ENCODE measurements around the gene SON. TPM values are rescaled to one million over a fixed set of nuclear protein-coding genes. Genes with fewer than 3 reads are reported as not detected.
"Not testable (repeated sequence)": the region's sequence is repeated elsewhere in the genome, so short reads cannot be mapped to it uniquely, and the experiment has no call there.

The SON gene
- total RNA-seq, 1 donor from 2014 or later = 395 TPM

DNA sequence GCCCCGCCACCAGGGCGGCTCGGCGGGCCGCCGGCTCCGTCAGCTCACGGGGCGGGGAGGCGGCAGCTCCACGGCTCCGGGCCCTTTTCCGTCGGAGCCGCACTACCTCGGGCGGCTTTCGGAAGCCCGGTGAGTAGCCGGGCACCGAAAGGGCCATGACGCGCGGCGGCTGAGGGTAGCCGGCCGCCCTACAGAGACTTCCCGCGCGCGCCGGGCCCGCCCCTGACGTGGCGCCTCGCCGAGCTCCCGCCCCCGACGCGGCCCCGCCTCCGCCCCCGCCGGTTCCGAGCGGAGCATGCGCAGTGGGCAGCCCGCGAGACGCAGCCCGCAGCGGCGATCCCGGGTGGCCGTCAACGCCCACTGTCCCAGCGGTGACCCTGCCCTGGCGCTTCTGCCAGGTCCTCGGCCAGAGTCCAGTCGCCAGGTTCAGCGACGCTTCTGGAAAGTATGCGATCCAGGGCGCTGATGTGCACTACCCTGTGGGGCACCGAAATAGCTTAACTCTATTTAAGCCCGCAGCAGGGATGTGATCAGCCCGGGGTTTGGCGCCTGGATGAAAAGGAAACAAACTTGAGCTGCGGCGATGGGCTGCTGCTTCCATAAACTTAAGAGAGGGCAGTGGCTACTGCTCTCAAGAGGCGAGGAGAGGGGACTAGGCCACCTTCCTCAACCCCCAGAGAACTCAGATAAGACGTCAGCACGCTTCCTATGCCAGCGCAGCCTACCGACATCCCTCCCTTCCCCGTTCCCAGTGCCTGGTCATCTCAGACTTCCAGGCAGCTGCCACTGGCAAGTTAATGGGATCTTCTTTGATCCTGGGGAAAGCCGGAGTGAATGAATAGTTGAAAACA lies 45.9 kb downstream of the SON start, which contains the start of gene DONSON:
Gene DONSON, minus strand, starts transcription at position 200 of the 851 bp plus-strand sequence. Its CDS starts 43 bp downstream, at position 157.
- H3K4me1 Mint-ChIP-seq (ENCODE audit: low read depth) = peaks cover 12% of the 10 kb centered on the region
- TF ChIP-seq, protein P1, sequence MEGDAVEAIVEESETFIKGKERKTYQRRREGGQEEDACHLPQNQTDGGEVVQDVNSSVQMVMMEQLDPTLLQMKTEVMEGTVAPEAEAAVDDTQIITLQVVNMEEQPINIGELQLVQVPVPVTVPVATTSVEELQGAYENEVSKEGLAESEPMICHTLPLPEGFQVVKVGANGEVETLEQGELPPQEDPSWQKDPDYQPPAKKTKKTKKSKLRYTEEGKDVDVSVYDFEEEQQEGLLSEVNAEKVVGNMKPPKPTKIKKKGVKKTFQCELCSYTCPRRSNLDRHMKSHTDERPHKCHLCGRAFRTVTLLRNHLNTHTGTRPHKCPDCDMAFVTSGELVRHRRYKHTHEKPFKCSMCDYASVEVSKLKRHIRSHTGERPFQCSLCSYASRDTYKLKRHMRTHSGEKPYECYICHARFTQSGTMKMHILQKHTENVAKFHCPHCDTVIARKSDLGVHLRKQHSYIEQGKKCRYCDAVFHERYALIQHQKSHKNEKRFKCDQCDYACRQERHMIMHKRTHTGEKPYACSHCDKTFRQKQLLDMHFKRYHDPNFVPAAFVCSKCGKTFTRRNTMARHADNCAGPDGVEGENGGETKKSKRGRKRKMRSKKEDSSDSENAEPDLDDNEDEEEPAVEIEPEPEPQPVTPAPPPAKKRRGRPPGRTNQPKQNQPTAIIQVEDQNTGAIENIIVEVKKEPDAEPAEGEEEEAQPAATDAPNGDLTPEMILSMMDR (IDR thresholded peaks at IDR 0.05; ENCODE audit: unreplicated experiment) = no peak
- peak within 1 kb of the TSS; percentile 89 for H3K4me3 Mint-ChIP-seq (ENCODE audit: low read depth)
- H3K9me3 Mint-ChIP-seq (ENCODE audit: low read depth) = no peaks in the 10 kb centered on the region
- peak within 1 kb of the TSS; percentile 97 for H3K27ac Mint-ChIP-seq
- no peaks in the 10 kb centered on the region for H3K27me3 Mint-ChIP-seq
- peak; percentile 93 for DNase-seq (ENCODE audit: low spot score, unreplicated experiment)
- peaks cover 6% of the 10 kb centered on the region for H3K36me3 Mint-ChIP-seq (ENCODE audit: insufficient read depth)

DNA sequence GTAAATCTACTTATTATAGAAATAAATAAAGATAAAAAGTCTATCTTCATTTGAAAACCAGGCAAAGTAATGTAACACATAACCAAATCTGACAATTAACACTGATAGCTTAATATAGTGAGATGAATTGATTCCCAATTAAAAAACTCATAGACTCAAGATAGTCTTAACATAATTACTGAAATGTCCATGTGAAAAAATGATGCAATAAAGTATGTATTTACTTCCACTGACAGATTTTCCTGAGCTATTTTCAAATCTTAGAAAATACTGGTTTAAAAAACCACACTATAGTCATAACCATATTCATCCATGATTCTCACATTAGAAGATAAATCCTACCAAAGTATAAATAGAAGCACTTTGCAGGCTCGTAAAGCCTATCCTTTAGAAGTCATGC lies 55.2 kb downstream of the SON start:
- TF ChIP-seq, protein P1 (IDR thresholded peaks at IDR 0.05; ENCODE audit: unreplicated experiment) = no peak
- Mint-ChIP-seq H3K4me3 (ENCODE audit: low read depth) (no peak overlapping the region), H3K9me3 (ENCODE audit: low read depth) (no peaks in the 10 kb centered on the region), H3K4me1 (ENCODE audit: low read depth) (no peaks in the 10 kb centered on the region), H3K27me3 (no peaks in the 10 kb centered on the region), H3K36me3 (ENCODE audit: insufficient read depth) (peaks cover 17% of the 10 kb centered on the region), H3K27ac (no peak overlapping the region)
- no peak for DNase-seq (ENCODE audit: low spot score, unreplicated experiment)

DNA sequence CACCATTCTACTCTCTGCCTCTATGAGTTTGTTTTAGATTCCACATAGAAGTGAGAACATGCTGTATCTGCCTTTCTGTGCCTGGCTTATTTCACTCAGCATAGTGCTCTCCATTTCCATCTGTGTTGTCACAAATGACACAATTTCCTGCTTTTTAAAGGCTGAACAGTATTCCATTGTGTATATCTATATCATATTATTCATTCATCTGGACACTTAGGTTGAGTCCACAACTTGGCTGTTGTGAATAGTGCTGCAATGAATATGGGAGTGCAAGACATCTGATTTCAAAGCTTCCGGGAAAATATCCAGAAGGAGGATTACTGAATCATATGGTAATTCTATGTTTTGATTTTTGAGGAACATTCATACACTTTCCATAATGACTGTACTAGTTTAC lies 65.7 kb downstream of the SON start:
- H3K4me3 Mint-ChIP-seq (ENCODE audit: low read depth) = no peak overlapping the region
- H3K36me3 Mint-ChIP-seq (ENCODE audit: insufficient read depth) = peaks cover 7% of the 10 kb centered on the region
- TF ChIP-seq, protein P1 (IDR thresholded peaks at IDR 0.05; ENCODE audit: unreplicated experiment) = no peak
- H3K4me1 Mint-ChIP-seq (ENCODE audit: low read depth) = no peaks in the 10 kb centered on the region
- peak overlapping the region; percentile 14 for H3K27ac Mint-ChIP-seq
- no peaks in the 10 kb centered on the region for H3K27me3 Mint-ChIP-seq
- H3K9me3 Mint-ChIP-seq (ENCODE audit: low read depth) = no peaks in the 10 kb centered on the region
- DNase-seq (ENCODE audit: low spot score, unreplicated experiment) = no peak

DNA sequence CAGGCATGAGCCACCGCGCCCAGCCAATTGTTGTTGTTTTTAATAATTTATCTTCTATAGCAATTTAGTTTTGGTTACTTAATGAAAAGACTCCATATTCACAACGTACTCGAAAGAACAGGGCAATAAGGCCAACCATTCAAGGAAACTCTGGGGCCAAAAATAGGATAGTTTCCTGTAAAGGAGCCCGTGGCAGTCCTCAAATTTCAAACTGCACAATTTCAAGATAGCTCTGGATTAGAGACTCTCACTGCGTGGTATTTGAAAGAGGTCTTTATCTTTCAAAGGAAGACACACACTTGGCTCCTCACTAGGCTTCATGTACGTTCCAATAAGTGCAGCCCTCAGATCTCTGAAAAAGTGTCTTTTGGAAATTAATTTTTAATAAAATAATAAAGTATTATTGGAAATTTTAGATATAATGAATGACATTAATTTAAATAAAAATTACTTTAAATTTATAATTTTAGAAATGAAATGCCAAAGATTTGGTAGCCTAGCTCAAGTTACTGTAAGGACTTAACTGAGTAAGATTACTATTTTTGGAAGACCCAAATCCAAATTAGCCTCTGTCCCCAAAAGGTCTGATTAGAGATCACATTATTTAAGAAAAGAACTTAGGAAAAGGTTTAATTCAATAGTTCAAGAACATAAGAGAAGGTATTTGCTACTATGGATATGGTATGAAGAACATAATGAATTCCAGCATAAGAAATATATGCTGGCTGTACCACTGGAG lies 68.3 kb downstream of the SON start:
- no peak for DNase-seq (ENCODE audit: low spot score, unreplicated experiment)
- no peaks in the 10 kb centered on the region for H3K4me1 Mint-ChIP-seq (ENCODE audit: low read depth)
- TF ChIP-seq, protein P1 (IDR thresholded peaks at IDR 0.05; ENCODE audit: unreplicated experiment) = no peak
- no peaks in the 10 kb centered on the region for H3K9me3 Mint-ChIP-seq (ENCODE audit: low read depth)
- H3K27me3 Mint-ChIP-seq = no peaks in the 10 kb centered on the region
- peaks cover 9% of the 10 kb centered on the region for H3K36me3 Mint-ChIP-seq (ENCODE audit: insufficient read depth)
- H3K4me3 Mint-ChIP-seq (ENCODE audit: low read depth) = no peak overlapping the region
- no peak overlapping the region for H3K27ac Mint-ChIP-seq

DNA sequence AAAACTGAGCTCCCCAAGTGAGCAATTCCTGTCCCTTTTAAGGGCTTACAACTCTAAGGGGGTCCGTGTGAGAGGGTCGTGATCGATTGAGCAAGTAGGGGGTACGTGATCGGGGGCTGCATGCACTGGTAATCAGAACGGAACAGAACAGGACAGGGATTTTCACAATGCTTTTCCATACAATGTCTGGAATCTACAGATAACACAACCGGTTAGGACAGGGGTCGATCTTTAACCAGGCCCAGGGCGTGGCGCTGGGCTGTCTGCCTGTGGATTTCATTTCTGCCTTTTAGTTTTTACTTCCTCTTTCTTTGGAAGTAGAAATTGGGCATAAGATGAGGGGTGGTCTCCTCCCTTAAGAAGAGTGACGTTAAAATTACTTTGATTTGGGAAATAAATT lies 74.7 kb downstream of the SON start:
- not testable (repeated sequence) for H3K27ac Mint-ChIP-seq; H3K4me3 Mint-ChIP-seq (ENCODE audit: low read depth)
- peaks cover 30% of the 10 kb centered on the region for H3K36me3 Mint-ChIP-seq (ENCODE audit: insufficient read depth)

More for the DNA sequence above, 74.7 kb downstream of the SON start:
- not testable (repeated sequence) for DNase-seq (ENCODE audit: low spot score, unreplicated experiment); H3K27me3 Mint-ChIP-seq; H3K4me1 Mint-ChIP-seq (ENCODE audit: low read depth); H3K9me3 Mint-ChIP-seq (ENCODE audit: low read depth)

All from progenitor cell of endocrine pancreas (in vitro differentiated cells).